Measurements from ENCODE around the gene KCNK5. TPM values are rescaled to one million over a fixed set of nuclear protein-coding genes. Genes with fewer than 3 reads are reported as not detected.

The KCNK5 gene
- total and polyA plus RNA-seq, 2 donors (not counting 3 experiments of a cell fraction or from before 2014, with no cell fraction given) = not detected

GRCh38 chr6:39156801-39157200 is 72.5 kb downstream of the KCNK5 start:
- H3K36me3 ChIP-seq (ENCODE audit: control insufficient read depth in 2 of 2, extremely low read depth in 1 of 2, insufficient read depth in 2 of 2, low read length in 2 of 2) = no peaks in the 10 kb centered on the region
- no peaks in the 10 kb centered on the region for H3K79me2 ChIP-seq (ENCODE audit: control insufficient read depth, insufficient read depth, low read length)
- no peak overlapping the region for H3K4me3 ChIP-seq (replicated peaks in 1 of 3; ENCODE audit: insufficient read depth in 1 of 3, low read depth in 1 of 3, low read length in 3 of 3)
- no peak overlapping the region for H2AFZ ChIP-seq (ENCODE audit: low read depth, low read length)
- no peaks in the 10 kb centered on the region for H3K9me3 ChIP-seq (replicated peaks; ENCODE audit: control insufficient read depth, insufficient read depth, low read length)
- CTCF ChIA-PET = interaction anchor here (1.0 kb wide), 1 partner anchor 68 kb away, joined by 3 read pairs; no protein-coding TSS in a partner anchor
- H3K4me1 ChIP-seq (ENCODE audit: control insufficient read depth, extremely low read depth, insufficient read depth, low read length) = no peaks in the 10 kb centered on the region
- DNase-seq (ENCODE audit: low read depth, low spot score) = no peak
- POLR2A ChIA-PET = no interaction called here
- no peaks in the 10 kb centered on the region for H4K20me1 ChIP-seq (replicated peaks; ENCODE audit: control insufficient read depth, extremely low read depth, insufficient read depth, low read length)
- no peak overlapping the region for H3K27ac ChIP-seq (ENCODE audit: insufficient read depth, low read depth, low read length)
- no TSS peak for BruUV-seq (replicated peaks)
- H3K27me3 ChIP-seq (ENCODE audit: control insufficient read depth in 2 of 2, insufficient read depth in 2 of 2, low read length in 2 of 2) = peaks cover 0 to 7% of the 10 kb centered on the region in 2 experiments
- TF ChIP-seq JUN (IDR thresholded peaks at IDR 0.05; ENCODE audit: borderline replicate concordance, insufficient read depth, insufficient read length, low read depth) = no peak
- no peak for TF ChIP-seq EZH2 (IDR thresholded peaks at IDR 0.05; ENCODE audit: borderline replicate concordance, low read depth, low read length, severe bottlenecking)
- no peak for TF ChIP-seq FOS (IDR thresholded peaks at IDR 0.05; ENCODE audit: borderline replicate concordance, insufficient read depth, low read length)
- no peak for TF ChIP-seq MYC (IDR thresholded peaks at IDR 0.05; ENCODE audit: low read depth, low read length)
- no peak for TF ChIP-seq GATA2 (IDR thresholded peaks at IDR 0.05; ENCODE audit: insufficient read depth, insufficient read length, low read depth, low read length)
- no peak for TF ChIP-seq POLR2A (IDR thresholded peaks at IDR 0.05; ENCODE audit: low read depth, low read length)
- TF ChIP-seq MAX (IDR thresholded peaks at IDR 0.05; ENCODE audit: insufficient read depth, insufficient read length) = no peak
- TF ChIP-seq, protein P1, sequence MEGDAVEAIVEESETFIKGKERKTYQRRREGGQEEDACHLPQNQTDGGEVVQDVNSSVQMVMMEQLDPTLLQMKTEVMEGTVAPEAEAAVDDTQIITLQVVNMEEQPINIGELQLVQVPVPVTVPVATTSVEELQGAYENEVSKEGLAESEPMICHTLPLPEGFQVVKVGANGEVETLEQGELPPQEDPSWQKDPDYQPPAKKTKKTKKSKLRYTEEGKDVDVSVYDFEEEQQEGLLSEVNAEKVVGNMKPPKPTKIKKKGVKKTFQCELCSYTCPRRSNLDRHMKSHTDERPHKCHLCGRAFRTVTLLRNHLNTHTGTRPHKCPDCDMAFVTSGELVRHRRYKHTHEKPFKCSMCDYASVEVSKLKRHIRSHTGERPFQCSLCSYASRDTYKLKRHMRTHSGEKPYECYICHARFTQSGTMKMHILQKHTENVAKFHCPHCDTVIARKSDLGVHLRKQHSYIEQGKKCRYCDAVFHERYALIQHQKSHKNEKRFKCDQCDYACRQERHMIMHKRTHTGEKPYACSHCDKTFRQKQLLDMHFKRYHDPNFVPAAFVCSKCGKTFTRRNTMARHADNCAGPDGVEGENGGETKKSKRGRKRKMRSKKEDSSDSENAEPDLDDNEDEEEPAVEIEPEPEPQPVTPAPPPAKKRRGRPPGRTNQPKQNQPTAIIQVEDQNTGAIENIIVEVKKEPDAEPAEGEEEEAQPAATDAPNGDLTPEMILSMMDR (IDR thresholded peaks at IDR 0.05; ENCODE audit: extremely low read depth in 1 of 2, insufficient read depth in 1 of 2, low read depth in 1 of 2, low read length in 2 of 2) = no peak
- no peak for TF ChIP-seq POLR2AphosphoS5 (IDR thresholded peaks at IDR 0.05; ENCODE audit: insufficient read depth, low read depth, low read length)
- intact Hi-C loops (cut with micrococcal nuclease) = no loop called here
- dilution Hi-C loops (cut with MboI; ENCODE audit: extremely low pct_ligation_motif_present, low sequenced_read_pairs) = no loop called here
- no peak overlapping the region for H3K9ac ChIP-seq (replicated peaks; ENCODE audit: extremely low read depth, insufficient read depth, low read length)
- no peak overlapping the region for H3K4me2 ChIP-seq (ENCODE audit: insufficient read depth, low read length)
- H3K9me1 ChIP-seq (replicated peaks; ENCODE audit: control insufficient read depth, extremely low read depth, insufficient read depth, low read length) = no peaks in the 10 kb centered on the region
- no peak for FAIRE-seq
